Neural cell (in vitro differentiated cells): Measurements from ENCODE around the gene SLC34A3.

ENCODE experiments used
- EZH2 ChIP-seq: fragments of 200-600, 300-800 bp; shearing (Covaris generic), sonication (generic); IDR thresholded peaks from 2 replicates; pipeline ENCODE4 v1.6.1; 2014; ENCODE audit warnings: antibody characterized with exemption, low read length, borderline replicate concordance, mild to moderate bottlenecking; ENCODE audit not compliant: insufficient read depth, poor library complexity, severe bottlenecking
- MXI1 ChIP-seq: fragments of 450-650 bp; conservative IDR thresholded peaks from 2 replicates; pipeline ENCODE4 v1.6.1; 2014; ENCODE audit warnings: antibody characterized with exemption, mild to moderate bottlenecking; ENCODE audit not compliant: poor library complexity, severe bottlenecking
- POLR2AphosphoS5 ChIP-seq: IDR thresholded peaks from 2 replicates; pipeline ENCODE4 v1.6.1; 2012
- RAD21 ChIP-seq: fragments of 450-650 bp; conservative IDR thresholded peaks from 2 replicates; pipeline ENCODE4 v1.6.1; 2014; ENCODE audit warnings: antibody characterized with exemption, mild to moderate bottlenecking, moderate library complexity
- TAF1 ChIP-seq: IDR thresholded peaks from 2 replicates; pipeline ENCODE4 v1.6.1; 2012; ENCODE audit warnings: low read depth
- TF ChIP-seq, protein P1 (sequence below): fragments of 450-650 bp; IDR thresholded peaks from 2 replicates; pipeline ENCODE4 v1.5.1; 2014; ENCODE audit warnings: antibody characterized with exemption, mild to moderate bottlenecking, moderate library complexity; ENCODE audit not compliant: poor library complexity, severe bottlenecking
- TF ChIP-seq, protein P2 (sequence below): IDR thresholded peaks from 2 replicates; pipeline ENCODE4 v1.6.1; 2012; ENCODE audit warnings: borderline replicate concordance

DNA sequence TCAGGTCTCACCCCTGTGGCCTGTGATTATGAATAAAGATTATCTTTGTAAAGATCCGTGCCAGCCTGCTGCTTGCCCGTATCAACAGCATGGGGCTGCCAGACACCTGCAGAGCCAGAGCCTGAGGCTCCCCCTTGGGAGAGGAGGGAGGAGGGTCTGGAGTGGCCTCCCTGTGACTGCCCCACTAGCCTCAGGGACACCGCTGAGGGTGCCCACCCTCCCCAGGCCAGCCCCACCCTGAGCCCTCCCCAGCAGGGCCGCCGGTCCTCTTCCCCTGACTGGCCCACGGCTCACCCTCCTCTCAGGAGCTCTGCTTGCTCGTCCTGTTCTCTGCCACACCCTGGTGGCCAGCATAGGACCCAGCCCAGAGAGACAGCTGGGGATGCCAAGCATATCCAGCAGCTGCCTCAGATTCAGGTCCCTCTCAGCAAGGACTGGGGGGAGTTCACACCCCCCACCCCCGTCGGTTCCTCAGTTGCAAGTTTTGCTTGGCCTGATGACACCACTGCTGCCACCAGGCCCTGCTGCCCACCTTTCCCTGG, 40.3 kb upstream of the SLC34A3 start:
- TF ChIP-seq EZH2 (no peak), POLR2AphosphoS5 (no peak), RAD21 (no peak), TAF1 (no peak), MXI1 (no peak)
- TF ChIP-seq, protein P1, sequence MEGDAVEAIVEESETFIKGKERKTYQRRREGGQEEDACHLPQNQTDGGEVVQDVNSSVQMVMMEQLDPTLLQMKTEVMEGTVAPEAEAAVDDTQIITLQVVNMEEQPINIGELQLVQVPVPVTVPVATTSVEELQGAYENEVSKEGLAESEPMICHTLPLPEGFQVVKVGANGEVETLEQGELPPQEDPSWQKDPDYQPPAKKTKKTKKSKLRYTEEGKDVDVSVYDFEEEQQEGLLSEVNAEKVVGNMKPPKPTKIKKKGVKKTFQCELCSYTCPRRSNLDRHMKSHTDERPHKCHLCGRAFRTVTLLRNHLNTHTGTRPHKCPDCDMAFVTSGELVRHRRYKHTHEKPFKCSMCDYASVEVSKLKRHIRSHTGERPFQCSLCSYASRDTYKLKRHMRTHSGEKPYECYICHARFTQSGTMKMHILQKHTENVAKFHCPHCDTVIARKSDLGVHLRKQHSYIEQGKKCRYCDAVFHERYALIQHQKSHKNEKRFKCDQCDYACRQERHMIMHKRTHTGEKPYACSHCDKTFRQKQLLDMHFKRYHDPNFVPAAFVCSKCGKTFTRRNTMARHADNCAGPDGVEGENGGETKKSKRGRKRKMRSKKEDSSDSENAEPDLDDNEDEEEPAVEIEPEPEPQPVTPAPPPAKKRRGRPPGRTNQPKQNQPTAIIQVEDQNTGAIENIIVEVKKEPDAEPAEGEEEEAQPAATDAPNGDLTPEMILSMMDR = no peak
- TF ChIP-seq, protein P2, sequence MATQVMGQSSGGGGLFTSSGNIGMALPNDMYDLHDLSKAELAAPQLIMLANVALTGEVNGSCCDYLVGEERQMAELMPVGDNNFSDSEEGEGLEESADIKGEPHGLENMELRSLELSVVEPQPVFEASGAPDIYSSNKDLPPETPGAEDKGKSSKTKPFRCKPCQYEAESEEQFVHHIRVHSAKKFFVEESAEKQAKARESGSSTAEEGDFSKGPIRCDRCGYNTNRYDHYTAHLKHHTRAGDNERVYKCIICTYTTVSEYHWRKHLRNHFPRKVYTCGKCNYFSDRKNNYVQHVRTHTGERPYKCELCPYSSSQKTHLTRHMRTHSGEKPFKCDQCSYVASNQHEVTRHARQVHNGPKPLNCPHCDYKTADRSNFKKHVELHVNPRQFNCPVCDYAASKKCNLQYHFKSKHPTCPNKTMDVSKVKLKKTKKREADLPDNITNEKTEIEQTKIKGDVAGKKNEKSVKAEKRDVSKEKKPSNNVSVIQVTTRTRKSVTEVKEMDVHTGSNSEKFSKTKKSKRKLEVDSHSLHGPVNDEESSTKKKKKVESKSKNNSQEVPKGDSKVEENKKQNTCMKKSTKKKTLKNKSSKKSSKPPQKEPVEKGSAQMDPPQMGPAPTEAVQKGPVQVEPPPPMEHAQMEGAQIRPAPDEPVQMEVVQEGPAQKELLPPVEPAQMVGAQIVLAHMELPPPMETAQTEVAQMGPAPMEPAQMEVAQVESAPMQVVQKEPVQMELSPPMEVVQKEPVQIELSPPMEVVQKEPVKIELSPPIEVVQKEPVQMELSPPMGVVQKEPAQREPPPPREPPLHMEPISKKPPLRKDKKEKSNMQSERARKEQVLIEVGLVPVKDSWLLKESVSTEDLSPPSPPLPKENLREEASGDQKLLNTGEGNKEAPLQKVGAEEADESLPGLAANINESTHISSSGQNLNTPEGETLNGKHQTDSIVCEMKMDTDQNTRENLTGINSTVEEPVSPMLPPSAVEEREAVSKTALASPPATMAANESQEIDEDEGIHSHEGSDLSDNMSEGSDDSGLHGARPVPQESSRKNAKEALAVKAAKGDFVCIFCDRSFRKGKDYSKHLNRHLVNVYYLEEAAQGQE = no peak
